Activated CD8-positive, alpha-beta memory T cell treated with anti-CD3 and anti-CD28 coated beads, Interleukin-2, amount 10 ng/mL, durations not matched to agents 7 days and 5 days (primary cell): ENCODE measurements around the gene SYNJ2. TPM values are rescaled to one million over a fixed set of nuclear protein-coding genes. Genes with fewer than 3 reads are reported as not detected.
A peak's percentile ranks its signal among the peaks of the same experiment; 100 is the strongest.

Experiments used
- ATAC-seq: fragments of 150-1000 bp; cut with Tn5 transposase; one replicate; pipeline ENCODE4 v1.10.0; 2021; ENCODE audit warnings: moderate library complexity
- CTCF ChIA-PET: fragments of 350-600 bp; sonication (Branson Sonifier 250); formaldehyde crosslinking; loops from one replicate; lab custom pipeline; 2021; ENCODE audit warnings: antibody characterized with exemption; lab: Charles Lee
- DNase-seq: peaks from one replicate; pipeline ENCODE4 v3.0.0-alpha.2; 2020
- H3K27ac Mint-ChIP-seq: one replicate; pipeline ENCODE4 v1.8.0; 2021; ENCODE audit warnings: mild to moderate bottlenecking, mixed read lengths
- H3K27me3 Mint-ChIP-seq: one replicate; pipeline ENCODE4 v1.8.0; 2021; ENCODE audit warnings: mixed read lengths
- H3K36me3 Mint-ChIP-seq: one replicate; pipeline ENCODE4 v1.8.0; 2021; ENCODE audit warnings: mild to moderate bottlenecking, mixed read lengths
- H3K4me1 Mint-ChIP-seq: one replicate; pipeline ENCODE4 v1.8.0; 2021; ENCODE audit warnings: mixed read lengths
- H3K4me3 Mint-ChIP-seq: one replicate; pipeline ENCODE4 v1.8.0; 2021; ENCODE audit warnings: mild to moderate bottlenecking, moderate library complexity, mixed read lengths
- H3K9me3 Mint-ChIP-seq: one replicate; pipeline ENCODE4 v1.8.0; 2022; ENCODE audit warnings: low read depth, mixed read lengths
- total RNA-seq, 2 experiments: library from RNA; stranded (reverse); gene quantifications; one replicate each; pipeline ENCODE4 v1.2.3, GENCODE V29; 2021

The SYNJ2 gene
- total RNA-seq, 2 experiments from 2014 or later: 41.2 to 42.7 TPM

DNA sequence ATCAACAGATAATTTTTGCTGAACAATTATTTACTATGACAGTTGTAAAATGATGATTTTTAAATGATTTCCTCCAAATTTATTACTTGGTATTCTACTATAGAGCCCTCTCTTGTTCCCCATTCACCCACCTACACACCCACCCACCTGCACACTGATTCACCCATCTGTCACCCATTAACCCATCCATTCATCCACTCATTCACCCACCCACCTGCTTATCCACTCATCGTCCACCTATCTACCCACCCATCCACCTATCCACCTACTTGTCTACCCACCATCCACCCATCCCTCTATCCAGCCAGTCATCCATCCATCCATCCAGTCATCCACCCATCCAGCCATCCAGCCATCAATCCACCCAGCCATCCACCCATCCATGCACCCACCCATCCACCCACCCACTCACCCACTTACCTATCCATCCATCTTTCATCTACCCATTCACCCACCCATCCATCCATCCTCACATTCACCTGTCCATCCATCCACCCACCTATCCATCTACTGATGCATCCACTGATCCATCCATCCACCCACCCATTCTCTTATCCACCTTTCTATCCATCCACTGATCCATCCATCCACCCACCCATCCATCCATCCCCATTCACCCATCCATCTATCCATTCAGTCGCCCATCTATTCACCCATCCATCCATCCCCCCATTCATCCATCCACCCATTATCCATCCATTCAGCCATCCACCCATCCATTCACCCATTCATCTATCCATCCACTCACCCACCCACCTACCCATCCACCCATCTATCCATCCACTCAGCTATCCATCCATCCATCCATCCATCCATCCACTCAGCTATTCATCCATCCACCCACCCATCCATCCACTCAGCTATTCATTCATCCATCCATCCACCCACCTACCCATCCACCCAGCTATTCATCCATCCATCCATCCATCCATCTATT is 72.0 kb downstream of the SYNJ2 start:
- Mint-ChIP-seq H3K27ac (no peak overlapping the region), H3K4me3 (no peak overlapping the region), H3K4me1 (peaks cover 28% of the 10 kb centered on the region), H3K36me3 (peaks cover 11% of the 10 kb centered on the region), H3K27me3 (no peaks in the 10 kb centered on the region), H3K9me3 (no peaks in the 10 kb centered on the region)
- no peak for DNase-seq
- CTCF ChIA-PET: interaction anchor here (1.0 to 1.5 kb wide), 2 partner anchors 13 to 23 kb away, joined by 3 to 8 read pairs; no protein-coding TSS in a partner anchor
- no peak for ATAC-seq

DNA sequence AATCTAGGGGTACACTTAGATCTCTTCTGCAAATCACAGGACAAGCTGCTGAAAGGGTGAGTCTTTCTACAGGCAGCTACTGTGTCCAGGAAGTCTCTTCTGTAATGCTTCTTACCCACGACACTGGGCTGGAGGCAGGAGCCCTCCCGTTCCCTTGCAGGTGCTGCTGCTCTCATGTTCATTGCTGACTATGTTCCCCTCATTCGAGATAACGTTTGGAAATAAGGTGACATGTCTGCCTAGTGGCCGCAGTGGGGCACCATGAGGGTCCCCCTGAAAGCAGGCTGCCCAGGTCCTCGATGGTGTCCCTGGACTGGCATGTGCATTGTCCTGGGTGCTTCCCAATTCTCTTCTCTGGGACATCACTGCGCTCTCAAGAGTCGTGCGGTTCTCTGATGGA is 74.7 kb downstream of the SYNJ2 start:
- no peak for ATAC-seq
- no peaks in the 10 kb centered on the region for H3K27me3 Mint-ChIP-seq
- H3K36me3 Mint-ChIP-seq: peaks cover 11% of the 10 kb centered on the region
- H3K9me3 Mint-ChIP-seq: no peaks in the 10 kb centered on the region
- no peak overlapping the region for H3K27ac Mint-ChIP-seq
- CTCF ChIA-PET: interaction anchor here (2.1 to 2.9 kb wide), 3 partner anchors 10 to 30 kb away, joined by 6 to 16 read pairs (median 7); no protein-coding TSS in a partner anchor
- peaks cover 31% of the 10 kb centered on the region for H3K4me1 Mint-ChIP-seq
- H3K4me3 Mint-ChIP-seq: no peak overlapping the region
- no peak for DNase-seq

DNA sequence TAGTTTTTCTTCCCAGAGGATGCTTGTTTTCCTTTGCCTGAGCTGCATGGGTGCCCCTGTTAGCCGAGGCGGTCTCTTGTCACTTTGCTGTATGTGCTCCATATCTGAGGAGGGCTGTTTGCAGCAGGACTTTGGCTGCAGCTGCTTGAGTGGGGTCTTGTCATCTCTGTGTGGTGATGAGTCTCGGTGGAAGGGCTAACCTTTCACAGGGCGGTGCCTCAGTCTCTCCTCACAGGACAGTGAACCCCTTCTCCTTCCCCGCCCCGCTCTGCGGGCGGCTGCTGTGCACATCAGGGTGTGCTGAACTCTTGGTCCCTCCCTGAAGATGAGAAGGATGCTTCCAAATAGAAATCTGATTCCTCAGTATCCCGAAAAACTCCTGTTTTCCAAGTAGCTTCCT is 75.1 kb downstream of the SYNJ2 start:
- H3K36me3 Mint-ChIP-seq: peaks cover 11% of the 10 kb centered on the region
- no peak for ATAC-seq
- DNase-seq: no peak
- H3K27me3 Mint-ChIP-seq: no peaks in the 10 kb centered on the region
- peaks cover 31% of the 10 kb centered on the region for H3K4me1 Mint-ChIP-seq
- H3K4me3 Mint-ChIP-seq: no peak overlapping the region
- no peak overlapping the region for H3K27ac Mint-ChIP-seq
- CTCF ChIA-PET: interaction anchor here (2.1 to 2.9 kb wide), 4 partner anchors 8 to 31 kb away, joined by 6 to 16 read pairs (median 7); no protein-coding TSS in a partner anchor
- no peaks in the 10 kb centered on the region for H3K9me3 Mint-ChIP-seq

DNA sequence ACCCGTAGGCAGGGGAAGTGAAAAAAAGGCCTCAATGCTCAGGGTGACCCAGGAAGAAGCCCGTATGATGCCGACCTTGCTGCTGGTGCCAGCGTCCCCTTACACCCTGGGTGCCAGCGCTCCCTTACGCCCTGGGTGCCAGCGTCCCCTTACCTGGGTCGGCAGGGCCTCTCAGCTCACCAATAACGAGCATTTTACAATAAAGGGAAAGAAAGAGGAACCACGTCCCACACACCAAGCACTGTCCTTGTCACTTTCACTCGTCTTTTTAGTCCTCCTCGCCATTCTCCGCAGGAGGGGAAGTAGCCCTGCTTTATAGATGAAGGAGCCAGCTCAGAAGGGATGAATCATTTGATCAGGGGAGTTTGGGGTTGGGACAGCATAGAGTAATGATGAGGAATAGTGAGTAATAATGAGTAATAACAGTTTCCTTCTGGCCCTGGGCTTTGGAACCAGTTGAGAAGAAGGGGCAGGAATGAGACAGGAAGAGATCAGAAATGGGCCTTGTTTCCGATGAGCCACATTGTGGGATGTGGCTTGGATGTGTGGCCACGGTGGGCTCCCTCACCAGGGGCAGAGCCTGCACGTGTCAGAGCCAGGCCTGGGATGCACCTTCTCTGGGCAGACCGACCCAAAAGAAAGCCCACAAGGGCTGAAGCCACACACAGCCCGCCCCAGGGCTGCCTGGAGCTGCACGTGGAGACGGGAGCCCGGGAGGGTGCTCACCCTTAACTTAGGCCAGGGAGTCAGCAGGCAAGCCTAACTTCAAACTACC is 75.7 kb downstream of the SYNJ2 start:
- Mint-ChIP-seq H3K27me3 (no peaks in the 10 kb centered on the region), H3K36me3 (peaks cover 7% of the 10 kb centered on the region), H3K9me3 (no peaks in the 10 kb centered on the region), H3K4me1 (peaks cover 31% of the 10 kb centered on the region), H3K4me3 (no peak overlapping the region), H3K27ac (peak overlapping the region; percentile 34)
- CTCF ChIA-PET: interaction anchor here (0.9 to 2.9 kb wide), 5 partner anchors 9 to 73 kb away, joined by 3 to 16 read pairs (median 4); no protein-coding TSS in a partner anchor
- ATAC-seq (peak; percentile 48), DNase-seq (no peak)

DNA sequence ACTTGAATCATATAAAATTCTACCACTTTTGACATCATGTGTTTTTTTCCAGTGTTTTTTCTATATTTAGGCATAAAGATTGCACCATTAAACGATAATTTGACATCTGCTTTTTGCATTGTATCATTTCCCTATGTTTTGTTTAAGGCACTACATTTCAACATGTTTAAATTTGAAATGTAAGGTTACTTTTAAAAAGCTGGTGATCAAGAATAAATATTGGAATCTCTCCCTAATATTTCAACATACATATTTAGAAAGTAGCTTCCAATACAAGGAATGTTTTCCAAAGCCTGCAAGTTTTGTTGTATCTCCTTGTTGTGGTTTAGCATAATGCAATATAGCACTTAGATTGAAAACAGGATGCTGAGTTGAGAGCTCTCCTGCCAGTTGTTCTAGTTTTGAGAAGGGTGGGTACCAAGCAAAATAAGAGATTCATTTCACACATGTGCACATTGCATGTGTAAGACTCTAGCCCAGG is 76.5 kb downstream of the SYNJ2 start:
- Mint-ChIP-seq H3K27ac (no peak overlapping the region), H3K36me3 (peaks cover 7% of the 10 kb centered on the region), H3K9me3 (no peaks in the 10 kb centered on the region), H3K4me3 (no peak overlapping the region), H3K4me1 (peaks cover 31% of the 10 kb centered on the region), H3K27me3 (no peaks in the 10 kb centered on the region)
- DNase-seq (no peak), ATAC-seq (no peak)
- CTCF ChIA-PET: interaction anchor here (0.9 to 2.9 kb wide), 5 partner anchors 8 to 74 kb away, joined by 3 to 16 read pairs (median 4); no protein-coding TSS in a partner anchor

DNA sequence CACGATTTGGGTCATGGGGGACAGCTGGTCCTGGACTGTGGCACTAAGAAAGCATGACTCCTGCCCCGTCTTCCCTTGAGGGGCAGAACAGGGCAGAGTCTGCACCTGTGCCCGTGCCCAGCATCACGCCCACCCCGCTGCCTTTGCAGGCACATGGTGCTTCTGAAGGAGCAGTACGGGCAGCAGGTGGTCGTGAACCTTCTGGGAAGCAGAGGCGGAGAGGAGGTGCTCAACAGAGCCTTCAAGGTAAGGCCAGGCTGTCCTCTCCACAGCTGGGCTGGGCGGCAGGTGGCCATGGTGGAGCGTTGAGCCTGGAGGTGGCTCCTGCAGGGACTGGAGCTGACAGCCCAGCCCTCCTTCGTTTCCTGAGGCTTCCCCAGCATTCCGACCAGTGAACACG is 77.4 kb downstream of the SYNJ2 start:
- DNase-seq (no peak), ATAC-seq (no peak)
- CTCF ChIA-PET: interaction anchor here (1.4 kb wide), 1 partner anchor 8 kb away, joined by 3 read pairs; no protein-coding TSS in a partner anchor
- H3K36me3 Mint-ChIP-seq: peaks cover 5% of the 10 kb centered on the region
- no peaks in the 10 kb centered on the region for H3K27me3 Mint-ChIP-seq
- peaks cover 31% of the 10 kb centered on the region for H3K4me1 Mint-ChIP-seq
- H3K4me3 Mint-ChIP-seq: no peak overlapping the region
- H3K27ac Mint-ChIP-seq: no peak overlapping the region
- no peaks in the 10 kb centered on the region for H3K9me3 Mint-ChIP-seq

DNA sequence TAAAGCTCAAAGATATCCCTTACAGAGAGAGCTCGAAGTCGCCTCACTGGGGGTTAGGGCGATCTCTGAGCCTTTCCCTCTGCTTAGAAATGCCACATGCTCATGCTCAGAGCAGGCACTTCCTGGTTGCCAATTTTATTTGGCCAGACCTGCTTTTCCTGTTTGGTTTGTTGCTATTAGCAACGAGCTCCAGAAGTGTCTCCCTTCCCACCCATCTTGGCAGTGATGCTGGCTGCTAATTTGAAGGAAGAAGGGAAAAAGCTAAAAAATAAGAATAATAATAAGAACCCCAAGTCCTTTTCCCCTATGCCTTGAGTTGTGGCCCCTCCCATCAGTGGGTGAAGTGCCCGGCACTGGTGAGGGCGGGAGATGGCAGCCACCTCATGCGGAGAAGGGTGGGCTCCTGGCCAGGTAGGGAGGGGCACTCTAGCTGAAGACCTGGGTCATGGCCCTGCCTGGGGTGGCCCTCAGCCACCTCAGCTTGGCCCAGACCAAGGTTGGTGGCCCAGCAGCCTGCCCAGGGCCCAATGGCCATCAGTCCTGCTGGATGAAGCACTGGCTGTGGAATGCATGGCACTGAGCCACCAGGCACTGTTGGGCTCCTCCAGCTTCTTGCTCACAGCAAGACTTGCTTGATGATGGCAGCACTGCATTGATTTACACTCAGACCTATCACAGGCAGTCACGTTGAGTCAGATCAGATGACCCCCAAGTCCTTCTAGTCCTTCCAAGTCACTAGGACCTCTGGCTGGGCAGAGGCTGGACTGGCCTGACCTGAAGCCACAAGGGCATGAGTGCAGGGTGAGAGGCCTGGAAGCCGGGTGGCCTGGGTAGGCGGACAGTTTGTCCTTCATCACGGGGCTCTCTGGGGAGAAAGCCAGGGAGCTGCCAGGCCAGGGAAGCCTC is 79.0 kb downstream of the SYNJ2 start:
- no peaks in the 10 kb centered on the region for H3K9me3 Mint-ChIP-seq
- CTCF ChIA-PET: interaction anchor here (1.1 to 2.3 kb wide), 5 partner anchors 10 to 30 kb away, joined by 3 to 7 read pairs (median 4); no protein-coding TSS in a partner anchor
- ATAC-seq (peak; percentile 12), DNase-seq (no peak)
- H3K36me3 Mint-ChIP-seq: peaks cover 4% of the 10 kb centered on the region
- H3K27ac Mint-ChIP-seq: peak overlapping the region; percentile 40
- no peak overlapping the region for H3K4me3 Mint-ChIP-seq
- H3K4me1 Mint-ChIP-seq: peaks cover 31% of the 10 kb centered on the region
- no peaks in the 10 kb centered on the region for H3K27me3 Mint-ChIP-seq

DNA sequence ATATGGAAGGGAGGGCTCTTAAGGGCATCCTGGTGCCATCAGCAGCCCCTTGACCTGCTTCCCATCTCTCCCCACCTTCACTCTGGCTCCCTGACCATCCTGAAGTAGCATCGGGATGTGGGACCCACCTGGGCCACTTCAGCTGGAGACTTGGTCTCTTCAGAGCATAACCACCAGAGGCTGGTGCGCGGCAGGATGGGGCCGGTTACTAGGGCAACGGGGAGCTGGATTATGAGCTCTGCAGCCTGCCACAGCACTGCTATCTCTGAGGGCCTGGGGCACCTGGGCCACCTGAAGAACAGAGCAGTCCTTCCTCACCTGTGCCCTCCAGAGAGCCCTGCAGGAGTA is 79.7 kb downstream of the SYNJ2 start:
- CTCF ChIA-PET: interaction anchor here (0.9 to 2.3 kb wide), 4 partner anchors 9 to 35 kb away, joined by 3 to 7 read pairs (median 4); no protein-coding TSS in a partner anchor
- Mint-ChIP-seq H3K4me3 (no peak overlapping the region), H3K9me3 (no peaks in the 10 kb centered on the region), H3K4me1 (peaks cover 34% of the 10 kb centered on the region), H3K36me3 (peaks cover 4% of the 10 kb centered on the region), H3K27me3 (no peaks in the 10 kb centered on the region), H3K27ac (no peak overlapping the region)
- DNase-seq (no peak), ATAC-seq (no peak)

DNA sequence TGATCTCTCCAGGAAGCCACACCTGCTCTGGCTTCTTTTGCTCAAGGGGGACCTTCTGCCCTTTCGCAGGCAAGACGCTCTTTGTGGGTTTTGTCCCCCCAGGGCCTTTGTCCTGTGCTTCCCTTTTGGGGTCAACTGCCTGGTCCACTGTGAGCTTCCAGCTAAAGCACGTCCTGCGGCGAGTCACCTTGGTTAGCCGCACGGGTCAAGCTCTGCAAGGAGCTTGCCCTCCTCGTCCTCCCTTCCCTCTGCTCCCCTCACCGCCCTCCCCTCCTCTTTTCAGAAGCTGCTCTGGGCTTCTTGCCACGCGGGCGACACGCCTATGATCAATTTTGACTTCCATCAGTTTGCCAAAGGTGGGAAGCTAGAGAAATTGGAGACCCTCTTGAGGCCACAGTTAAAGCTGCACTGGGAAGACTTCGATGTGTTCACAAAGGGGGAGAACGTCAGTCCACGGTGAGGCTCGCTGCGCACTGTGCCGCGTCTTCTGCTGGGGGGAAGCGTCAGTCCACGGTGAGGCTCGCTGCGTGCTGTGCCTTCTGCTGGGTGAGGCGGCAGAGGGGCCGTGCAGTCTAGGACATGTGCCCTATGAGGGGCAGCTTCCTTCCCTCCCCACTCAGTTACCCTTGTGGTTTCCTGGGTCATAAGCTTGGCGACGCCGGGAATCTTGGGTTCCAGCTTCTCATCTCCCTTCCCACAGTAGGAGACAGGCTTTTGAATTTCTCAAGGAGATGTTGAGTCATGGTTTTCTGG is 80.2 kb downstream of the SYNJ2 start:
- CTCF ChIA-PET: interaction anchor here (0.9 to 2.3 kb wide), 5 partner anchors 8 to 305 kb away, joined by 3 to 7 read pairs (median 5); no protein-coding TSS in a partner anchor
- H3K9me3 Mint-ChIP-seq: no peaks in the 10 kb centered on the region
- H3K4me1 Mint-ChIP-seq: peaks cover 32% of the 10 kb centered on the region
- H3K27me3 Mint-ChIP-seq: no peaks in the 10 kb centered on the region
- H3K36me3 Mint-ChIP-seq: peaks cover 6% of the 10 kb centered on the region
- H3K27ac Mint-ChIP-seq: no peak overlapping the region
- no peak overlapping the region for H3K4me3 Mint-ChIP-seq
- ATAC-seq (no peak), DNase-seq (no peak)

DNA sequence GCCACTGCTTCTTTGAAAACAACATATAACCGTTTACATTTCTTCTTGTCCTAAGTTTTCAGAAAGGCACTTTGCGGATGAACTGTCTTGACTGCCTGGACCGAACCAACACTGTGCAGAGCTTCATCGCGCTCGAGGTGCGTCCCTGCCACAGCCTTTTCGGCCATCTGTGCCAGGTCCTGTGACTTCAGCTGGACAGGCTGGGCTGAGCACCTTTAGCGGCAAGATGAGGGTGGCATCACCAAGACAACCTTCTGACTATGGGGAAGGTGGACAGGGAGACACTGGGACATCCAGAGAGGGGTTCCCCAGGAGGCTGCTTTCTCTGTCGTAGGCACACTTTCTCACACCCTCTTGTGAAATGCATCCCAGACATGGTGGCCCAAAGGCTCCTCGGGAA is 82.1 kb downstream of the SYNJ2 start:
- peaks cover 14% of the 10 kb centered on the region for H3K36me3 Mint-ChIP-seq
- no peak for DNase-seq
- H3K27me3 Mint-ChIP-seq: no peaks in the 10 kb centered on the region
- no peak overlapping the region for H3K4me3 Mint-ChIP-seq
- H3K4me1 Mint-ChIP-seq: peaks cover 30% of the 10 kb centered on the region
- no peaks in the 10 kb centered on the region for H3K9me3 Mint-ChIP-seq
- no peak overlapping the region for H3K27ac Mint-ChIP-seq
- CTCF ChIA-PET: interaction anchor here (0.9 kb wide), 1 partner anchor 9 kb away, joined by 3 read pairs; no protein-coding TSS in a partner anchor
- no peak for ATAC-seq

DNA sequence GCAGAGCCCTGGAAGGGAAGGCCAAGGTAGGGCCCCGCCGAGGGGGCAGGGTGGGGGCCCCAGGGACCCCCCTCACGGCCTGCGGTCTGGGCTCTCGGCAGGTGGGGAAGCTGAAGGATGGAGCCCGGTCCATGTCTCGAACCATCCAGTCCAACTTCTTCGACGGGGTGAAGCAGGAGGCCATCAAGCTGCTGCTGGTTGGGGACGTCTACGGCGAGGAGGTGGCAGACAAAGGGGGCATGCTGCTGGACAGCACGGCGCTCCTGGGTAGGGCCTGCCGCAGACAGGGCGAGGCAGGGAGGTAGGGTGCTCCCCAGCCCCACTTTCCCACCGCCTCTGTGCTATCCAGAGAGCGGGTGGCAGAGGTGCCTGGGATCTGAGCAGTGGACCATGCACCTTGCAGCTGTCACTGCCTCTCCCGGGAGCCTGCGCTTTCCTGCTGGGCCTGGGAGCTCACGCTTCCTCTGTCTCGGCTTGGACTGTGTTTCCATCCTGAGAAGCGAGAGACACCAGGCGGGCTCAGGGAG is 83.1 kb downstream of the SYNJ2 start:
- ATAC-seq (no peak), DNase-seq (no peak)
- Mint-ChIP-seq H3K4me1 (peaks cover 41% of the 10 kb centered on the region), H3K27ac (no peak overlapping the region), H3K4me3 (no peak overlapping the region), H3K9me3 (no peaks in the 10 kb centered on the region), H3K27me3 (no peaks in the 10 kb centered on the region), H3K36me3 (peaks cover 14% of the 10 kb centered on the region)
- CTCF ChIA-PET: interaction anchor here (0.9 to 1.7 kb wide), 3 partner anchors 7 to 16 kb away, joined by 3 read pairs; no protein-coding TSS in a partner anchor
